H1 (cell line): ENCODE results near the gene PLS3.

Experiments used
- CREB1 ChIP-seq: IDR thresholded peaks from 2 replicates; pipeline ENCODE4 v1.6.1; 2012; ENCODE audit warnings: inconsistent platforms
- E2F6 ChIP-seq: IDR thresholded peaks from 2 replicates; pipeline ENCODE4 v1.6.1; 2012; ENCODE audit warnings: inconsistent platforms
- EP300 ChIP-seq, 2 experiments: IDR thresholded peaks; 1 replicate in 1 of 2; 2 replicates in 1 of 2; pipeline ENCODE4 v1.6.1; 2011 to 2012; ENCODE audit warnings: low read depth in 2 of 2, low read length in 2 of 2, mild to moderate bottlenecking in 2 of 2, borderline replicate concordance in 1 of 2, inconsistent platforms in 1 of 2, moderate library complexity in 1 of 2
- JUND ChIP-seq: IDR thresholded peaks from 2 replicates; pipeline ENCODE4 v1.6.1; 2011; ENCODE audit warnings: mild to moderate bottlenecking, improper control_type of control experiment, low read length
- POLR2A ChIP-seq, 2 experiments: IDR thresholded peaks; 1 replicate in 1 of 2; 2 replicates in 1 of 2; pipeline ENCODE4 v1.6.1; 2011; ENCODE audit warnings: low read depth in 2 of 2, low read length in 2 of 2, mild to moderate bottlenecking in 2 of 2; ENCODE audit errors: control extremely low read depth in 1 of 2
- TF ChIP-seq, protein P1 (sequence below): IDR thresholded peaks from 2 replicates; pipeline ENCODE4 v1.6.1; 2012; ENCODE audit warnings: low read length, inconsistent platforms
- TF ChIP-seq, protein P2 (sequence below), 3 experiments: IDR thresholded peaks; 1 replicate in 2 of 3; 2 replicates in 1 of 3; pipeline versions ENCODE4 v1.5.1 to v1.6.1; 2011; ENCODE audit warnings: low read length in 3 of 3, mild to moderate bottlenecking in 3 of 3, inconsistent platforms in 2 of 3, low read depth in 1 of 3, moderate library complexity in 1 of 3; ENCODE audit not compliant: insufficient read depth in 1 of 3; ENCODE audit errors: control extremely low read depth in 1 of 3

GRCh38 chrX:115616943-115617563 lies 56.1 kb downstream of the PLS3 start:
- TF ChIP-seq, protein P1, sequence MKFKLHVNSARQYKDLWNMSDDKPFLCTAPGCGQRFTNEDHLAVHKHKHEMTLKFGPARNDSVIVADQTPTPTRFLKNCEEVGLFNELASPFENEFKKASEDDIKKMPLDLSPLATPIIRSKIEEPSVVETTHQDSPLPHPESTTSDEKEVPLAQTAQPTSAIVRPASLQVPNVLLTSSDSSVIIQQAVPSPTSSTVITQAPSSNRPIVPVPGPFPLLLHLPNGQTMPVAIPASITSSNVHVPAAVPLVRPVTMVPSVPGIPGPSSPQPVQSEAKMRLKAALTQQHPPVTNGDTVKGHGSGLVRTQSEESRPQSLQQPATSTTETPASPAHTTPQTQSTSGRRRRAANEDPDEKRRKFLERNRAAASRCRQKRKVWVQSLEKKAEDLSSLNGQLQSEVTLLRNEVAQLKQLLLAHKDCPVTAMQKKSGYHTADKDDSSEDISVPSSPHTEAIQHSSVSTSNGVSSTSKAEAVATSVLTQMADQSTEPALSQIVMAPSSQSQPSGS: no peak
- TF ChIP-seq, protein P2, sequence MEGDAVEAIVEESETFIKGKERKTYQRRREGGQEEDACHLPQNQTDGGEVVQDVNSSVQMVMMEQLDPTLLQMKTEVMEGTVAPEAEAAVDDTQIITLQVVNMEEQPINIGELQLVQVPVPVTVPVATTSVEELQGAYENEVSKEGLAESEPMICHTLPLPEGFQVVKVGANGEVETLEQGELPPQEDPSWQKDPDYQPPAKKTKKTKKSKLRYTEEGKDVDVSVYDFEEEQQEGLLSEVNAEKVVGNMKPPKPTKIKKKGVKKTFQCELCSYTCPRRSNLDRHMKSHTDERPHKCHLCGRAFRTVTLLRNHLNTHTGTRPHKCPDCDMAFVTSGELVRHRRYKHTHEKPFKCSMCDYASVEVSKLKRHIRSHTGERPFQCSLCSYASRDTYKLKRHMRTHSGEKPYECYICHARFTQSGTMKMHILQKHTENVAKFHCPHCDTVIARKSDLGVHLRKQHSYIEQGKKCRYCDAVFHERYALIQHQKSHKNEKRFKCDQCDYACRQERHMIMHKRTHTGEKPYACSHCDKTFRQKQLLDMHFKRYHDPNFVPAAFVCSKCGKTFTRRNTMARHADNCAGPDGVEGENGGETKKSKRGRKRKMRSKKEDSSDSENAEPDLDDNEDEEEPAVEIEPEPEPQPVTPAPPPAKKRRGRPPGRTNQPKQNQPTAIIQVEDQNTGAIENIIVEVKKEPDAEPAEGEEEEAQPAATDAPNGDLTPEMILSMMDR (IDR thresholded peaks at IDR 0.05; ENCODE audit: control extremely low read depth in 1 of 3, insufficient read depth in 1 of 3, low read depth in 1 of 3, low read length in 3 of 3): no peak
- no peak for TF ChIP-seq E2F6
- no peak for TF ChIP-seq CREB1
- TF ChIP-seq POLR2A (IDR thresholded peaks at IDR 0.05; ENCODE audit: control extremely low read depth in 1 of 2, low read depth in 2 of 2, low read length in 2 of 2): no peak
- TF ChIP-seq JUND: peak; percentile 45; the same call in 1 of the 2 replicates
- TF ChIP-seq EP300 (IDR thresholded peaks at IDR 0.05; ENCODE audit: borderline replicate concordance in 1 of 2, low read depth in 2 of 2, low read length in 2 of 2): no peak
